Sigmoid colon (tissue), 4 donors: ENCODE measurements around the gene BANF2.

Experiments
- CTCF ChIP-seq, 4 experiments: fragments of 450-650 bp in 3 of 4; fragments of 200-600 bp in 1 of 4; IDR thresholded peaks; one replicate each; pipeline ENCODE4 v1.5.1; 2016 to 2019; ENCODE audit warnings: antibody characterized with exemption in 4 of 4, mild to moderate bottlenecking in 3 of 4, moderate library complexity in 2 of 4
- EP300 ChIP-seq, 4 donors: sonication (generic); formaldehyde crosslinking; IDR thresholded peaks; one replicate each; pipeline ENCODE4 v1.6.1; 2017; ENCODE audit warnings: antibody characterized with exemption in 4 of 4
- POLR2A ChIP-seq, 2 donors: fragments of 450-650 bp; IDR thresholded peaks; one replicate each; pipeline ENCODE4 v1.6.1; 2016; ENCODE audit warnings: antibody characterized with exemption in 2 of 2, mild to moderate bottlenecking in 2 of 2, moderate library complexity in 2 of 2
- POLR2AphosphoS5 ChIP-seq, 4 donors: sonication (generic); formaldehyde crosslinking; IDR thresholded peaks; one replicate each; pipeline ENCODE4 v1.6.1; 2017; ENCODE audit warnings: antibody characterized with exemption in 4 of 4

DNA sequence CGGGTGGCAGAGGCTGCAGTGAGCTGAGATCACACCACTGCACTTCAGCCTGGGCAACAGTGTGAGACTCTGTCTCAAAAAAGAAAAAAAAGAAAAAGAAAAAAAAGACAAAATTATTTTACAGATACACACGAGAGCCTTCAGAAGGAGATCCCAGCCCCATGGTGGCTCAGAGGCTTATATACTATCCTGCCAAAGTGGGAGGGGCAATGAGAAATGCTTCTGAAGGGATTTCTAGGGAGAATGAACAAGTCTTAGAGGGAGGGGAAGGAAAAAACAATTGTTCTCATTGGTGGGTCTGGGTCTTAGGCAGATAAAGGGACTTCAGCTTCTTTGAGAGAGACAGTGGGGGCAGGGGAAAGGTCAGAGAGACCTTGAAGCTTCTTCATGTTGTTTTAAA lies 76.8 kb downstream of the BANF2 start:
- TF ChIP-seq CTCF (IDR thresholded peaks at IDR 0.05): no peak
- TF ChIP-seq POLR2A (IDR thresholded peaks at IDR 0.05): no peak
- no peak for TF ChIP-seq EP300 (IDR thresholded peaks at IDR 0.05)
- no peak for TF ChIP-seq POLR2AphosphoS5 (IDR thresholded peaks at IDR 0.05)
